GM21526 (cell line): ENCODE data around the gene TYW5.
A peak's percentile ranks its signal among the peaks of the same experiment; 100 is the strongest.
"Not testable (repeated sequence)": the region's sequence is repeated elsewhere in the genome, so short reads cannot be mapped to it uniquely, and the experiment has no call there.

Source experiments
- ATAC-seq: cut with Tn5 transposase; IDR thresholded peaks from one replicate; pipeline ENCODE4 v1.9.1; 2021; ENCODE audit warnings: moderate library complexity; ENCODE audit not compliant: unreplicated experiment, low FRiP score

Gene TYW5

DNA sequence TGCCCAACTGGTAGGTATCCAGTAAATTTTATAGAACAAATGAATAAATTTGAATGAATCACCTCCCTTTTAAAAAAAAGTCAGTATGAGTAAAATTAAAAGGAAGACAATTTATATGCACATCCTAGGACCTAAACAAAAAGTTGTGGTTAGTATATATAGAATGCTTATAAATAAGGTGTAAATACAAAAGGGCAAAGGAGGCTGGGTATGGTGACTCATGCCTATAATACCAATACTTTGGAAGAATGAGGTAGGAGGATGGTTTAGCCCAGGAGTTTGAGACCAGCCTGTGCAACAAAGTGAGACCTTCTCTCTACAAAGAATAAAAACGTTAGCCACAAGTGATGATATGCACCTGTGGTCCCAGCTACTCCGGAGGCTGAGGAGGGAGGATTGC lies 31.4 kb downstream of the TYW5 start:
- no peak for ATAC-seq

DNA sequence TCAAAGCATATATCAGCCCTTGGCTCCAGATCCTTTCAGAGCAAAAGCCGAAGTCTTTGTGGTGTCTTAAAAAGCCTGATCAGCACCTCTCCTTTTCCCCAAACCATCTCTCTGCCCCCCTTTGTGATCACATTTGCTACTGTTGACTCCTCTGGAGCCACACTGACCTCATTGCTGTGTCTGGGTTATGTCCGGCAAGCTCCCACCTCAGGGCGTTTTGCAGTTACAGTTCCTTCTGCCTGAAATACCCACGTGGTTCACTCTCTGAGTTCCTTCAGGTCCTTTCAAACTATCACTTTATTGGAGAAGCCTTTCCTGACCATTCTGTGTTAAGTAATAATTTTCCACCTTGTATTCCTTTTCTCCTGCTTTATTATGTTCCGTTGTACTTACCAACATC lies 32.4 kb downstream of the TYW5 start:
- no peak for ATAC-seq

- ATAC-seq: no peak
Measured at GRCh38 chr2:199916980-199917379, 38.3 kb downstream of the TYW5 start.

- no peak for ATAC-seq
Measured at GRCh38 chr2:199914372-199914958, 40.8 kb downstream of the TYW5 start.

- not testable (repeated sequence) for ATAC-seq
Measured at GRCh38 chr2:199912553-199913114, 42.7 kb downstream of the TYW5 start.

DNA sequence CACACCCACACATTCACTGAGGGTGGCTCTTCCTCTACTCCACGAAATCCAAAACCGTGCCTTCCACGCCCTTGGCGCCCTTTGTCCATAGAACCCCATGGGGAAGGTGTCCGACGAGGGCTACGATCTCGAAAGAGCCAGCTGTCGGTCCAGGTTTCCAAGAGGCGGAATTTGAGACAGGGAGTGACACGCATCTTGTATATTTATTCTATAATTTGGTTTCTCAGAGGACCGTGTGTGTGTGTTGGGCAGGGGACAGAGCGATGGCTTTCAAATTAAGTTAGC lies 43.5 kb downstream of the TYW5 start:
- ATAC-seq: no peak

- peak; percentile 94 for ATAC-seq
Measured at GRCh38 chr2:199911052-199911876, 44.0 kb downstream of the TYW5 start, which contains the start of gene C2orf69. TSS of gene C2orf69 (plus strand) at chr2:199911293. CDS start at chr2:199911439, 146 bp downstream.

GRCh38 chr2:199910338-199911051 lies 44.8 kb downstream of the TYW5 start:
- no peak for ATAC-seq

GRCh38 chr2:199907008-199907714 lies 48.1 kb downstream of the TYW5 start:
- no peak for ATAC-seq

- ATAC-seq: no peak
Measured at GRCh38 chr2:199903111-199903510, 52.2 kb downstream of the TYW5 start.

- ATAC-seq: no peak
Measured at GRCh38 chr2:199902486-199903110, 52.7 kb downstream of the TYW5 start.

- no peak for ATAC-seq
Measured at GRCh38 chr2:199901942-199902341, 53.3 kb downstream of the TYW5 start.

GRCh38 chr2:199896617-199897016 lies 58.7 kb downstream of the TYW5 start:
- no peak for ATAC-seq

- no peak for ATAC-seq
Measured at GRCh38 chr2:199895406-199895805, 59.9 kb downstream of the TYW5 start.

GRCh38 chr2:199883474-199884212 lies 71.6 kb downstream of the TYW5 start:
- no peak for ATAC-seq

- ATAC-seq: no peak
Measured at GRCh38 chr2:199882667-199883066, 72.6 kb downstream of the TYW5 start.
